ENCODE data around the gene SIL1. TPM values are rescaled to one million over a fixed set of nuclear protein-coding genes. Genes with fewer than 3 reads are reported as not detected.

Gene SIL1
- total RNA-seq, 2 donors from 2014 or later: 17.2 to 20.2 TPM

- peaks cover 12% of the 10 kb centered on the region for H3K4me1 ChIP-seq (ENCODE audit: control insufficient read depth, insufficient read depth, low read length)
- no peaks in the 10 kb centered on the region for H3K36me3 Mint-ChIP-seq (ENCODE audit: low read depth)
Observed at GRCh38 chr5:139155333-139155732, 42.8 kb downstream of the SIL1 start.

GRCh38 chr5:139151902-139152301, 46.3 kb downstream of the SIL1 start:
- peak; percentile 65 for DNase-seq
- no peak overlapping the region for H3K9ac ChIP-seq (ENCODE audit: extremely low read depth, low read length, poor library complexity, severe bottlenecking)
- no peaks in the 10 kb centered on the region for H3K36me3 ChIP-seq (ENCODE audit: control insufficient read depth, insufficient read depth, low read length)
- H3K27ac Mint-ChIP-seq: peak overlapping the region; percentile 67
- peaks cover 15% of the 10 kb centered on the region for H3K4me1 ChIP-seq (ENCODE audit: control insufficient read depth, insufficient read depth, low read length)
- peaks cover 34% of the 10 kb centered on the region for H3K4me1 Mint-ChIP-seq
- WGBS, 2 experiments (ENCODE audit: insufficient coverage in 1 of 2, insufficient read length in 1 of 2): 83 to 88% methylated on average over 7 of the region's 7 CpGs
- H3K27me3 ChIP-seq (ENCODE audit: control insufficient read depth, insufficient read depth, low read length, poor library complexity, severe bottlenecking): no peaks in the 10 kb centered on the region
- H3K36me3 Mint-ChIP-seq (ENCODE audit: low read depth): no peaks in the 10 kb centered on the region
- H3K4me3 Mint-ChIP-seq: no peak overlapping the region
- no peak overlapping the region for H3K27ac ChIP-seq (ENCODE audit: low read depth, low read length)
- H3K4me3 ChIP-seq (ENCODE audit: low read length): no peak overlapping the region
- no peaks in the 10 kb centered on the region for H3K9me3 Mint-ChIP-seq
- H3K27me3 Mint-ChIP-seq (ENCODE audit: insufficient read depth): no peaks in the 10 kb centered on the region
- no peak for TF ChIP-seq CTCF (conservative IDR thresholded peaks at IDR 0.05)
- H3K9me3 ChIP-seq (ENCODE audit: control insufficient read depth, low read length): peaks cover 7% of the 10 kb centered on the region

More at GRCh38 chr5:139155333-139155732, 42.8 kb downstream of the SIL1 start:
- Histone ChIP-seq H3K27me3 (ENCODE audit: control insufficient read depth, insufficient read depth, low read length, poor library complexity, severe bottlenecking) (no peaks in the 10 kb centered on the region), H3K9me3 (ENCODE audit: control insufficient read depth, low read length) (peaks cover 7% of the 10 kb centered on the region), H3K9ac (ENCODE audit: extremely low read depth, low read length, poor library complexity, severe bottlenecking) (no peak overlapping the region), H3K4me3 (ENCODE audit: low read length) (no peak overlapping the region), H3K27ac (ENCODE audit: low read depth, low read length) (no peak overlapping the region), H3K36me3 (ENCODE audit: control insufficient read depth, insufficient read depth, low read length) (no peaks in the 10 kb centered on the region)
- H3K27me3 Mint-ChIP-seq (ENCODE audit: insufficient read depth): no peaks in the 10 kb centered on the region
- WGBS, 2 experiments (ENCODE audit: insufficient coverage in 1 of 2, insufficient read length in 1 of 2): 74 to 87% methylated on average over 2 to 3 of the region's 5 CpGs
- TF ChIP-seq CTCF (conservative IDR thresholded peaks at IDR 0.05): no peak
- H3K4me1 Mint-ChIP-seq: peaks cover 9% of the 10 kb centered on the region
- no peak for DNase-seq
- no peak overlapping the region for H3K27ac Mint-ChIP-seq
- H3K9me3 Mint-ChIP-seq: no peaks in the 10 kb centered on the region
- no peak overlapping the region for H3K4me3 Mint-ChIP-seq

- H3K4me1 ChIP-seq (ENCODE audit: control insufficient read depth, insufficient read depth, low read length): peaks cover 15% of the 10 kb centered on the region
- no peak for TF ChIP-seq CTCF (conservative IDR thresholded peaks at IDR 0.05)
- no peak overlapping the region for H3K9ac ChIP-seq (ENCODE audit: extremely low read depth, low read length, poor library complexity, severe bottlenecking)
- Mint-ChIP-seq H3K27me3 (ENCODE audit: insufficient read depth) (no peaks in the 10 kb centered on the region), H3K36me3 (ENCODE audit: low read depth) (no peaks in the 10 kb centered on the region), H3K4me1 (peaks cover 35% of the 10 kb centered on the region), H3K4me3 (no peak overlapping the region), H3K9me3 (no peaks in the 10 kb centered on the region), H3K27ac (no peak overlapping the region)
- WGBS, 2 experiments (ENCODE audit: insufficient coverage in 1 of 2, insufficient read length in 1 of 2): 89 to 92% methylated on average over 7 to 9 of the region's 9 CpGs
- H3K4me3 ChIP-seq (ENCODE audit: low read length): no peak overlapping the region
- DNase-seq: no peak
- no peaks in the 10 kb centered on the region for H3K36me3 ChIP-seq (ENCODE audit: control insufficient read depth, insufficient read depth, low read length)
- no peaks in the 10 kb centered on the region for H3K9me3 ChIP-seq (ENCODE audit: control insufficient read depth, low read length)
- no peak overlapping the region for H3K27ac ChIP-seq (ENCODE audit: low read depth, low read length)
- no peaks in the 10 kb centered on the region for H3K27me3 ChIP-seq (ENCODE audit: control insufficient read depth, insufficient read depth, low read length, poor library complexity, severe bottlenecking)
Observed at GRCh38 chr5:139150367-139150999, 47.7 kb downstream of the SIL1 start.

Measured in endodermal cell (in vitro differentiated cells).